Neutrophil (primary cell): ENCODE data around the gene ARHGEF4.
"Not testable (repeated sequence)": the region's sequence is repeated elsewhere in the genome, so short reads cannot be mapped to it uniquely, and the experiment has no call there.

ENCODE experiments used
- H3K27ac ChIP-seq: fragments of 200-600 bp; sonication (generic); 2 replicates; pipeline ENCODE4 v1.5.1; 2016; ENCODE audit warnings: mild to moderate bottlenecking, moderate library complexity
- H3K27me3 ChIP-seq: fragments of 200-600 bp; sonication (generic); 2 replicates; pipeline ENCODE4 v1.6.0; 2016; ENCODE audit warnings: mild to moderate bottlenecking
- H3K36me3 ChIP-seq: fragments of 200-600 bp; sonication (generic); 2 replicates; pipeline ENCODE4 v1.5.1; 2017
- H3K4me1 ChIP-seq, 2 experiments: fragments of 200-600 bp in 1 of 2; sonication (generic) in 1 of 2; 1 replicate in 1 of 2; 2 replicates in 1 of 2; pipeline versions ENCODE4 v1.5.1 to v1.6.1; 2013 to 2016; ENCODE audit warnings: low read depth in 1 of 2, low read length in 1 of 2, mild to moderate bottlenecking in 1 of 2, moderate library complexity in 1 of 2; ENCODE audit not compliant: control insufficient read depth in 1 of 2, insufficient read depth in 1 of 2
- H3K4me3 ChIP-seq, 2 experiments: fragments of 200-600 bp in 1 of 2; sonication (generic) in 1 of 2; 1 replicate in 1 of 2; 2 replicates in 1 of 2; pipeline ENCODE4 v1.5.1; 2013 to 2016; ENCODE audit warnings: low read depth in 1 of 2, low read length in 1 of 2, mild to moderate bottlenecking in 1 of 2, moderate library complexity in 1 of 2
- H3K9me3 ChIP-seq: fragments of 200-600 bp; sonication (generic); 2 replicates; pipeline ENCODE4 v1.5.1; 2016
- TF ChIP-seq, protein P1 (sequence below): fragments of 200-600 bp; sonication (generic); IDR thresholded peaks from 2 replicates; pipeline ENCODE4 v1.5.1; 2016; ENCODE audit warnings: antibody characterized with exemption

The ARHGEF4 gene

DNA sequence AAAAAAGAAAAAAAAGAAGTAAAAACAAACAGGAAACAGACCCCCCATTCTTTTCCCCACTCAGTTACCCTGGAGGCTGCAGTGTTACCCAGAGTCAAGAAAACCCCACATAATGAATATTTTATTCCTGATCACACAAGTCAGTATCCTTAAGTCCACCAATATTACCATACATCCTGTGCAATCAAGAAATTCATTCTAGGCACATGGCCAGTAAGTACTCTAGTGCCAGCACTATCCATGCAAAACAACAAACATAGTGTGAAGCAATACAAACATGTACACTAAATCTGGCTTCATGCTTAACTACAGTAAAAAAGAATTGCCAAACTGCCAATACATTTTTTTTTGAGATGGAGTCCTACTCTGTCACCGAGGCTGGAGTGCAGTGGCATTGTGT is 145.0 kb downstream of the ARHGEF4 start:
- Histone ChIP-seq H3K27me3 (no peaks in the 10 kb centered on the region), H3K27ac (no peak overlapping the region)

DNA sequence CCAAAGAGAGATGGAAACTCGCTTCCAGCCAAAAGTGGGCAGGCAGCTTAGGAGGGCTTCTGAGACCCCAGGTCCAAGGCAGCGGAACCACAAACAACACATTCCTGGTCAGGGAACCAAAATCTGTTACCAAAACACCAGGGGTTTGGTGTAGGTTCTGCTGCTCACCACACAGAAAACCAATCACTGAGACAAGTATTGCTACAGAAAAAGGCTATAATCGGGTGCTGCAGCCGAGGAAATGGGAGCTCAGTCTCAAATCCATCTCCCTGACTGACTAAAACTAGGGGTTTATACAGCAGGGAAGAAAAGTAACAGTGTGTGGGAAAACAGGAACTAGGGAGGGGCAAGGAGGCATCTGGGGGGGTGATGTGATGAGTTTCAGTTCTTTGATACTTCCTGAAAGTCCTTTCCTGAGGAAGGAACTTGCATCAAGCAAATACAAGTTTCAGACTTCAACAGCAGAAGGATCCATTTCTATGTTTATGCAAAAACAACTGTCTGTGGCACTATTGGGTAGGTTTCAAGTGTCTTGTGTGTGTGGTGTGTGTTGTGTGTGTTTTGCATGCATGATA is 148.6 kb downstream of the ARHGEF4 start:
- no peaks in the 10 kb centered on the region for H3K36me3 ChIP-seq
- H3K9me3 ChIP-seq: no peaks in the 10 kb centered on the region
- peak overlapping the region; percentile 53 to 56 for H3K4me3 ChIP-seq
- H3K27me3 ChIP-seq: no peaks in the 10 kb centered on the region
- peaks cover 29 to 44% of the 10 kb centered on the region in 2 experiments for H3K4me1 ChIP-seq
- TF ChIP-seq, protein P1, sequence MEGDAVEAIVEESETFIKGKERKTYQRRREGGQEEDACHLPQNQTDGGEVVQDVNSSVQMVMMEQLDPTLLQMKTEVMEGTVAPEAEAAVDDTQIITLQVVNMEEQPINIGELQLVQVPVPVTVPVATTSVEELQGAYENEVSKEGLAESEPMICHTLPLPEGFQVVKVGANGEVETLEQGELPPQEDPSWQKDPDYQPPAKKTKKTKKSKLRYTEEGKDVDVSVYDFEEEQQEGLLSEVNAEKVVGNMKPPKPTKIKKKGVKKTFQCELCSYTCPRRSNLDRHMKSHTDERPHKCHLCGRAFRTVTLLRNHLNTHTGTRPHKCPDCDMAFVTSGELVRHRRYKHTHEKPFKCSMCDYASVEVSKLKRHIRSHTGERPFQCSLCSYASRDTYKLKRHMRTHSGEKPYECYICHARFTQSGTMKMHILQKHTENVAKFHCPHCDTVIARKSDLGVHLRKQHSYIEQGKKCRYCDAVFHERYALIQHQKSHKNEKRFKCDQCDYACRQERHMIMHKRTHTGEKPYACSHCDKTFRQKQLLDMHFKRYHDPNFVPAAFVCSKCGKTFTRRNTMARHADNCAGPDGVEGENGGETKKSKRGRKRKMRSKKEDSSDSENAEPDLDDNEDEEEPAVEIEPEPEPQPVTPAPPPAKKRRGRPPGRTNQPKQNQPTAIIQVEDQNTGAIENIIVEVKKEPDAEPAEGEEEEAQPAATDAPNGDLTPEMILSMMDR: no peak
- H3K27ac ChIP-seq: peak overlapping the region; percentile 81

More for the DNA sequence above, 145.0 kb downstream of the ARHGEF4 start:
- Histone ChIP-seq H3K4me1 (peaks cover 23 to 27% of the 10 kb centered on the region in 2 experiments), H3K36me3 (no peaks in the 10 kb centered on the region), H3K4me3 (no peak overlapping the region), H3K9me3 (no peaks in the 10 kb centered on the region)
- TF ChIP-seq, protein P1: no peak

DNA sequence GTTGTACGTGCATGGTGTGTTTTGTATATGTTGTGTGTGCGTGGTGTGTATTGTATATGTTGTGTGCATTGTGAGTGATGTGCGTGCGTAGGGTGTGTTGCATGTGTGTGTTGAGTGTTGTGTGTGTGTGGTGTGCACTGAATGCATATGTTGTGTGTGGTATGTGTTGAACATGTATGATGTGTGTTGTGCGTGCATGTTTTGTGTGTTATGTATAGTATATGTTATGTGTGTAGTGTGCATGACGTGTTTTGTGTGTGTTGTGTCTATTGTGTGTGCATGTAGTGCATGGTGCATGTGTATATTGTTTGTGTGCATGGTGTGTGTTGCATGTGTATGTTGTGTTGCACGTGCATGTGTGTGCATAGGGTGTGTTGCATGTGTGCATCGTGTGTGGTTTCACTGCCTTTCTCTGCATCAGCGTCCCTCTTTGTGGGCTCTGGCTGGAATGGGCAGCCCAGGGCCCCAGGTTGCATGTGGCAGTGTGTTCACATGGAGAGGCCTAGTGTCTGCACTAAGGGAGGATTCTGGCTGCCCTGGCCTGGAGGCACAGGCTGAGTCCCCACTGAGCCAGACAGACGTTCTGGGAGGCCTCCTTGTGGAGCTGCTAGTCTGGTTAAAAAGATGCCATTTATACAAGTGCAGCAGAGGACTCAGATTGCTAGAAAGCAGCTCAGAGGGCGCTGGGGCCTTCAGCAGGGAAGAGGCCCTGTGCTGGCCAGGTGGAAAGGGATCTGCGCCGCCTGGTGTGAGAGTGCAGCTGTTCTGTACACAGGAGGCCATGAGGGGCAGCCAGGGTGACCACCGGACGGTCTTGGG is 149.3 kb downstream of the ARHGEF4 start:
- no peaks in the 10 kb centered on the region for H3K36me3 ChIP-seq

DNA sequence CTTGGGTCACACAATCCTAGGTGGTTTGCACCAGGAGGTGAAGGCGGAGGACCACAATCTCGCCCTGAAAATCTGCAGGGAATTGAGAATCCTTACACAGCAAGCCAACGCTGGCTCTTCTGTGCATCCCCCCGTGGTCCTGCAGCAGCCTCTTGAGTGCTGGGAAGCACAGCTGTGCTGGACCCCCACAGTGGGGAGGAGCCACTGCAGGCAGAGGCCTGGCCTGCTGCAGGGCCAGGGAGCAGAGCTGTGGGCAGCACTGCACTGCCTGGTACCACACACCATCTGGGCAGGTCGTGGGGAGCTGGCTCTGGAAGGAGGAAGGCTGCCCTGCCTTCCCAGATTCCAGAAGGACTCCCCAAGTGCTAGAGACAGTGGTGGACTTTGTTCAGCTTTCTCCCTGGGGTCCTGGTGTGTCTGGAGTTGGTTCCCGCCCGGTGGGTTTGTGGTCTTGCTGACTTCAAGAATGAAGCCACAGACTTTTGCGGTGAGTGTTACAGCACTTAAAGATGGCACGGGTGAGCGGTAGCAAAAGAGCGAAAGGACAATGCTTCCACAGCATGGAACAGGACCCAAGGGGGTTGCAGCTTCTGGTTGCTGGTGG is 150.3 kb downstream of the ARHGEF4 start:
- TF ChIP-seq, protein P1: no peak
- H3K36me3 ChIP-seq: no peaks in the 10 kb centered on the region
- peaks cover 29 to 44% of the 10 kb centered on the region in 2 experiments for H3K4me1 ChIP-seq
- H3K9me3 ChIP-seq: no peaks in the 10 kb centered on the region
- H3K27me3 ChIP-seq: no peaks in the 10 kb centered on the region
- H3K4me3 ChIP-seq: peak overlapping the region in 1 of 2 experiments; percentile 56
- H3K27ac ChIP-seq: peak overlapping the region; percentile 81

More for the DNA sequence above, 149.3 kb downstream of the ARHGEF4 start:
- Histone ChIP-seq H3K4me3 (peak overlapping the region; percentile 53 to 56), H3K27me3 (no peaks in the 10 kb centered on the region), H3K4me1 (peaks cover 29 to 44% of the 10 kb centered on the region in 2 experiments), H3K27ac (peak overlapping the region; percentile 81), H3K9me3 (no peaks in the 10 kb centered on the region)
- TF ChIP-seq, protein P1: no peak

DNA sequence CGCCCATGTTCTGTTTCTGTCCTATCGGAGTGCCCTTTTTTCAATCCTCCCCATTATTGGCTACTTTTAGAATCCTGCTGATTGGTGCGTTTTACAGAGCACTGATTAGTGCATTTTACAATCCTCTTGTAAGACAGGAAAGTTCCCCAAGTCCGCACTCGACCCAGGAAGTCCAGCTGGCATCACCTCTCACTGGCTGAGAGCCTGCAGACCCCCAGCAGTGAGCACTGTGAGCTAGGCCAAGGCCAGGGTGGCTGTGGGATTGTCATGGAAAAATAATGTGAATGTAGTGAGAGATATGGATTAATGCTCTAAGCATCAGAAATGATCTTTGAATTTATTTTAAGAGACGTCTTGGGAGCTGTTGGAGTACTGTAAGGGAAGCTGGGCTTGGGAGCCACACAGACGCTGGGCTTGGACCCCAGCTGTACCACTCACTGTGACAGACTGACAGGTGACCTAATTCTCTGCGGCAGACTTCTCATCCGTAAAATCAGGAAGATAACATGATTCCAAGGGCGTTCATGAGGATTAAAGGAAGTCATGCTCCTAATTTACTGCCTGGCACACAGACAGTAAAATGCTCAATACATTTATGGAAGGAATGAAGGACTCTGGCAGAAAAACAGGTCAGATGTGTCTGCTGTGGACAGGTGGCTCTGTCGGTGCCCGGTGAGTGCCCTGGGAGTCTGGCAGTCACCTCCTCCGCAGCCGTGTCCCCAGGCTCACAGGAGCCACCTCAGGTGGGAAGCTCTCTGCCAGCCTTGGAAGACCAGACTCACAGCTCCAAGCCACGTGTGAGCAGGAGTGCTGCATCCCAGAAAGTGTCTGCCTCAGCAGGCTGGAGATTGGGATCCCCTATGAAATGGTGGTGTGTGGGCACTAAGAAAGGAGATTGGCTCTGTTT is 151.1 kb downstream of the ARHGEF4 start:
- H3K4me1 ChIP-seq: peaks cover 29 to 44% of the 10 kb centered on the region in 2 experiments
- TF ChIP-seq, protein P1: no peak
- H3K36me3 ChIP-seq: no peaks in the 10 kb centered on the region
- no peaks in the 10 kb centered on the region for H3K9me3 ChIP-seq
- no peak overlapping the region for H3K4me3 ChIP-seq
- H3K27me3 ChIP-seq: no peaks in the 10 kb centered on the region
- peak overlapping the region; percentile 81 for H3K27ac ChIP-seq

DNA sequence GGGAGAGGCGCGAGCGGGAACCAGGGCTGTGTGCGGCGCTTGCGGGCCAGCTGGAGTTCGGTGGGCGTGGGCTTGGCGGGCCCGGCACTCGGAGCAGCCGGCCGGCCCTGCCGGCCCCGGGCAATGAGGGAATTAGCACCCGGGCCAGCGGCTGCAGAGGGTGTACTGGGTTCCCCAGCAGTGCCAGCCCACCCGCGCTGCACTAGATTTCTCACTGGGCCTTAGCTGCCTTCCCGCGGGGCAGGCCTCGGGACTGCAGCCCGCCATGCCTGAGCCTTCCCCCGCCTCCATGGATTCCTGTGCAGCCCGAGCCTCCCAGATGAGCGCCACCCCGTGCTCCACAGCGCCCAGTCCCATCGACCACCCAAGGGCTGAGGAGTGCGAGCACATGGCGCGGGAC is 154.7 kb downstream of the ARHGEF4 start:
- not testable (repeated sequence) for H3K36me3 ChIP-seq

DNA sequence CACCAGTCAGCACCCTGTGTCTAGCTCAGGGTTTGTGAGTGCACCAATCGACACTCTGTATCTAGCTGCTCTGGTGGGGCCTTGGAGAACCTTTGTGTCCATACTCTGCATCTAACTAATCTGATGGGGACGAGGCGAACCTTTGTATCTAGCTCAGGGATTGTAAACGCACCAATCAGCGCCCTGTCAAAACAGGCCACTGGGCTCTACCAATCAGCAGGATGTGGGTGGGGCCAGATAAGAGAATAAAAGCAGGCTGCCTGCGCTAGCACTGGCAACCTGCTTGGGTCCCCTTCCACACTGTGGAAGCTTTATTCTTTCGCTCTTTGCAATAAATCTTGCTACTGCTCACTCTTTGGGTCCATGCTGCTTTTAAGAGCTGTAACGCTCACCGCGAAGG is 155.3 kb downstream of the ARHGEF4 start:
- H3K27ac ChIP-seq, H3K36me3 ChIP-seq, H3K4me3 ChIP-seq, H3K9me3 ChIP-seq: not testable (repeated sequence)
- Histone ChIP-seq H3K4me1 (peaks cover 3 to 13% of the 10 kb centered on the region in 2 experiments), H3K27me3 (peaks cover 31% of the 10 kb centered on the region)

More for the DNA sequence above, 154.7 kb downstream of the ARHGEF4 start:
- H3K27ac ChIP-seq, H3K9me3 ChIP-seq, H3K4me3 ChIP-seq: not testable (repeated sequence)
- H3K4me1 ChIP-seq: peaks cover 8 to 19% of the 10 kb centered on the region in 2 experiments
- H3K27me3 ChIP-seq: peaks cover 26% of the 10 kb centered on the region
